Skeletal muscle satellite cell (primary cell): ENCODE measurements around the gene MARCHF11.

Experiments used
- H3K27me3 ChIP-seq: 2 replicates; pipeline ENCODE4 v1.7.0; 2013; ENCODE audit warnings: low read length; ENCODE audit not compliant: control insufficient read depth, insufficient read depth
- H3K36me3 ChIP-seq: 2 replicates; pipeline ENCODE4 v1.7.0; 2013; ENCODE audit warnings: mild to moderate bottlenecking, control low read depth, low read length; ENCODE audit not compliant: insufficient read depth
- H3K4me1 ChIP-seq: 2 replicates; pipeline ENCODE4 v1.7.0; 2013; ENCODE audit warnings: low read length; ENCODE audit not compliant: control insufficient read depth, insufficient read depth
- H3K4me2 ChIP-seq: 2 replicates; pipeline ENCODE4 v1.7.0; 2013; ENCODE audit warnings: mild to moderate bottlenecking, low read length
- H3K4me3 ChIP-seq: 2 replicates; pipeline ENCODE4 v1.7.0; 2013; ENCODE audit warnings: low read length
- H3K9ac ChIP-seq: 2 replicates; pipeline ENCODE4 v1.7.0; 2013; ENCODE audit warnings: mild to moderate bottlenecking, low read depth, low read length, moderate library complexity
- H3K9me3 ChIP-seq: replicated peaks from 2 replicates; pipeline ENCODE4 v1.7.0; 2013; ENCODE audit warnings: mild to moderate bottlenecking, control low read depth, low read length

Gene MARCHF11

GRCh38 chr5:16048132-16048531 lies 131.5 kb downstream of the MARCHF11 start:
- no peaks in the 10 kb centered on the region for H3K36me3 ChIP-seq
- no peaks in the 10 kb centered on the region for H3K9me3 ChIP-seq
- H3K27me3 ChIP-seq = no peaks in the 10 kb centered on the region
- no peak overlapping the region for H3K9ac ChIP-seq
- no peaks in the 10 kb centered on the region for H3K4me1 ChIP-seq
- H3K4me2 ChIP-seq = no peak overlapping the region
- no peak overlapping the region for H3K4me3 ChIP-seq

GRCh38 chr5:16043349-16043965 lies 136.1 kb downstream of the MARCHF11 start:
- no peak overlapping the region for H3K4me2 ChIP-seq
- no peaks in the 10 kb centered on the region for H3K27me3 ChIP-seq
- no peaks in the 10 kb centered on the region for H3K4me1 ChIP-seq
- no peak overlapping the region for H3K9ac ChIP-seq
- no peaks in the 10 kb centered on the region for H3K9me3 ChIP-seq
- H3K4me3 ChIP-seq = no peak overlapping the region
- H3K36me3 ChIP-seq = no peaks in the 10 kb centered on the region

GRCh38 chr5:16037121-16037845 lies 142.3 kb downstream of the MARCHF11 start:
- no peaks in the 10 kb centered on the region for H3K9me3 ChIP-seq
- no peaks in the 10 kb centered on the region for H3K4me1 ChIP-seq
- H3K4me2 ChIP-seq = no peak overlapping the region
- H3K36me3 ChIP-seq = no peaks in the 10 kb centered on the region
- no peak overlapping the region for H3K9ac ChIP-seq
- no peak overlapping the region for H3K4me3 ChIP-seq
- no peaks in the 10 kb centered on the region for H3K27me3 ChIP-seq

GRCh38 chr5:16034319-16035001 lies 145.1 kb downstream of the MARCHF11 start:
- Histone ChIP-seq H3K4me2 (no peak overlapping the region), H3K27me3 (no peaks in the 10 kb centered on the region), H3K4me1 (no peaks in the 10 kb centered on the region), H3K9me3 (no peaks in the 10 kb centered on the region), H3K36me3 (no peaks in the 10 kb centered on the region), H3K9ac (no peak overlapping the region), H3K4me3 (no peak overlapping the region)

- Histone ChIP-seq H3K4me2 (no peak overlapping the region), H3K9me3 (no peaks in the 10 kb centered on the region), H3K4me3 (no peak overlapping the region), H3K9ac (no peak overlapping the region), H3K27me3 (no peaks in the 10 kb centered on the region), H3K4me1 (no peaks in the 10 kb centered on the region), H3K36me3 (no peaks in the 10 kb centered on the region)
Observed at GRCh38 chr5:16033187-16033925, 146.2 kb downstream of the MARCHF11 start.

GRCh38 chr5:16028708-16029107 lies 150.9 kb downstream of the MARCHF11 start:
- no peak overlapping the region for H3K4me3 ChIP-seq
- no peaks in the 10 kb centered on the region for H3K36me3 ChIP-seq
- no peaks in the 10 kb centered on the region for H3K27me3 ChIP-seq
- no peaks in the 10 kb centered on the region for H3K9me3 ChIP-seq
- no peak overlapping the region for H3K4me2 ChIP-seq
- H3K9ac ChIP-seq = no peak overlapping the region
- no peaks in the 10 kb centered on the region for H3K4me1 ChIP-seq

- H3K4me3 ChIP-seq = no peak overlapping the region
- H3K4me2 ChIP-seq = no peak overlapping the region
- H3K36me3 ChIP-seq = no peaks in the 10 kb centered on the region
- no peaks in the 10 kb centered on the region for H3K4me1 ChIP-seq
- no peaks in the 10 kb centered on the region for H3K27me3 ChIP-seq
- H3K9ac ChIP-seq = no peak overlapping the region
- no peaks in the 10 kb centered on the region for H3K9me3 ChIP-seq
Observed at GRCh38 chr5:16025681-16026080, 153.9 kb downstream of the MARCHF11 start.

- H3K9me3 ChIP-seq = no peaks in the 10 kb centered on the region
- no peaks in the 10 kb centered on the region for H3K36me3 ChIP-seq
Observed at GRCh38 chr5:16018970-16019369, 160.6 kb downstream of the MARCHF11 start.

GRCh38 chr5:16017720-16018119 lies 161.9 kb downstream of the MARCHF11 start:
- Histone ChIP-seq H3K9me3 (no peaks in the 10 kb centered on the region), H3K4me1 (no peaks in the 10 kb centered on the region), H3K27me3 (no peaks in the 10 kb centered on the region)

More at GRCh38 chr5:16018970-16019369, 160.6 kb downstream of the MARCHF11 start:
- no peak overlapping the region for H3K4me3 ChIP-seq
- H3K9ac ChIP-seq = no peak overlapping the region
- H3K4me2 ChIP-seq = no peak overlapping the region
- no peaks in the 10 kb centered on the region for H3K27me3 ChIP-seq
- no peaks in the 10 kb centered on the region for H3K4me1 ChIP-seq

More at GRCh38 chr5:16017720-16018119, 161.9 kb downstream of the MARCHF11 start:
- Histone ChIP-seq H3K9ac (no peak overlapping the region), H3K4me2 (no peak overlapping the region), H3K4me3 (no peak overlapping the region), H3K36me3 (no peaks in the 10 kb centered on the region)
